Ascending aorta (tissue), 2 donors: ENCODE data around the gene GOSR1. TPM values are rescaled to one million over a fixed set of nuclear protein-coding genes. Genes with fewer than 3 reads are reported as not detected.
"Not testable (repeated sequence)": the region's sequence is repeated elsewhere in the genome, so short reads cannot be mapped to it uniquely, and the experiment has no call there.

Experiments used
- DNase-seq, 2 donors: peaks; one replicate each; pipeline ENCODE4 v3.0.0-alpha.2; 2019; ENCODE audit warnings: low spot score in 2 of 2
- H3K27ac ChIP-seq, 2 donors: fragments of 200-600 bp; sonication (generic); one replicate each; pipeline ENCODE4 v1.5.1; 2016 to 2017; ENCODE audit warnings: mild to moderate bottlenecking in 1 of 2
- H3K27me3 ChIP-seq: fragments of 200-600 bp; sonication (generic); one replicate; pipeline ENCODE4 v1.5.1; 2017
- H3K36me3 ChIP-seq, 2 donors: fragments of 200-600 bp; sonication (generic); one replicate each; pipeline ENCODE4 v1.5.1; 2016
- H3K4me1 ChIP-seq, 2 donors: fragments of 200-600 bp; sonication (generic); one replicate each; pipeline ENCODE4 v1.5.1; 2016 to 2017; ENCODE audit warnings: mild to moderate bottlenecking in 1 of 2
- H3K4me3 ChIP-seq, 2 donors: fragments of 200-600 bp; sonication (generic); one replicate each; pipeline ENCODE4 v1.5.1; 2016 to 2017; ENCODE audit warnings: mild to moderate bottlenecking in 1 of 2
- H3K9me3 ChIP-seq, 2 donors: fragments of 200-600 bp; sonication (generic); one replicate each; pipeline ENCODE4 v1.5.1; 2016
- intact Hi-C: fragments of 100-400 bp; cut with DNase I; formaldehyde crosslinking; loops from one replicate; pipeline ENCODE4 v1.15.1; 2023
- total RNA-seq: library from RNA; depleted of rRNA; stranded (reverse); fragments of >200 nt; gene quantifications from one replicate; pipeline ENCODE4 v1.1.0, GENCODE V29; 2016
- TF ChIP-seq, protein P1 (sequence below), 3 experiments: fragments of 200-600 bp in 2 of 3; fragments of 450-650 bp in 1 of 3; sonication (generic) in 2 of 3; IDR thresholded peaks; one replicate each; pipeline ENCODE4 v1.5.1; 2016 to 2019; ENCODE audit warnings: antibody characterized with exemption in 3 of 3, mild to moderate bottlenecking in 1 of 3, moderate library complexity in 1 of 3

The GOSR1 gene
- total RNA-seq, 1 donor from 2014 or later = 33.0 TPM

DNA sequence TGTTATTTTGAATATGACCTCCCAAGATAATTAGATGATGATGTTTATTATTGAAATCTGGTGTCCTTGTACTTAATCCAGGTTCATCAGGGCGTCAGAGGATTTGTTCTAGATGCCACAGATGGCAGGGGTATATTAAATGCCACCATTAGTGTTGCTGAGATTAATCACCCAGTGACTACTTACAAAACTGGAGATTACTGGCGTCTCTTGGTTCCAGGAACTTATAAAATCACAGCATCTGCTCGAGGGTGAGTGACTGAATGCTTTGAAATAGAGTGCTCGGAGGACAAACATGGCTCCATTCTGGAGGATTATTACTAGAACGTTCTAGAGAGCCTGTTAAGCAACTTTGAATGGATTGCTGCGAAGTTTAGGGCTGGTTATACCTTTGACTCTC, 33.5 kb upstream of the GOSR1 start:
- no peak overlapping the region for H3K4me3 ChIP-seq
- H3K36me3 ChIP-seq = peaks cover 0 to 12% of the 10 kb centered on the region in 2 donors
- TF ChIP-seq, protein P1, sequence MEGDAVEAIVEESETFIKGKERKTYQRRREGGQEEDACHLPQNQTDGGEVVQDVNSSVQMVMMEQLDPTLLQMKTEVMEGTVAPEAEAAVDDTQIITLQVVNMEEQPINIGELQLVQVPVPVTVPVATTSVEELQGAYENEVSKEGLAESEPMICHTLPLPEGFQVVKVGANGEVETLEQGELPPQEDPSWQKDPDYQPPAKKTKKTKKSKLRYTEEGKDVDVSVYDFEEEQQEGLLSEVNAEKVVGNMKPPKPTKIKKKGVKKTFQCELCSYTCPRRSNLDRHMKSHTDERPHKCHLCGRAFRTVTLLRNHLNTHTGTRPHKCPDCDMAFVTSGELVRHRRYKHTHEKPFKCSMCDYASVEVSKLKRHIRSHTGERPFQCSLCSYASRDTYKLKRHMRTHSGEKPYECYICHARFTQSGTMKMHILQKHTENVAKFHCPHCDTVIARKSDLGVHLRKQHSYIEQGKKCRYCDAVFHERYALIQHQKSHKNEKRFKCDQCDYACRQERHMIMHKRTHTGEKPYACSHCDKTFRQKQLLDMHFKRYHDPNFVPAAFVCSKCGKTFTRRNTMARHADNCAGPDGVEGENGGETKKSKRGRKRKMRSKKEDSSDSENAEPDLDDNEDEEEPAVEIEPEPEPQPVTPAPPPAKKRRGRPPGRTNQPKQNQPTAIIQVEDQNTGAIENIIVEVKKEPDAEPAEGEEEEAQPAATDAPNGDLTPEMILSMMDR (IDR thresholded peaks at IDR 0.05) = no peak
- no peaks in the 10 kb centered on the region for H3K9me3 ChIP-seq
- H3K4me1 ChIP-seq = no peaks in the 10 kb centered on the region
- H3K27me3 ChIP-seq = no peaks in the 10 kb centered on the region
- no peak overlapping the region for H3K27ac ChIP-seq
- intact Hi-C loops = no loop called here
- no peak for DNase-seq

DNA sequence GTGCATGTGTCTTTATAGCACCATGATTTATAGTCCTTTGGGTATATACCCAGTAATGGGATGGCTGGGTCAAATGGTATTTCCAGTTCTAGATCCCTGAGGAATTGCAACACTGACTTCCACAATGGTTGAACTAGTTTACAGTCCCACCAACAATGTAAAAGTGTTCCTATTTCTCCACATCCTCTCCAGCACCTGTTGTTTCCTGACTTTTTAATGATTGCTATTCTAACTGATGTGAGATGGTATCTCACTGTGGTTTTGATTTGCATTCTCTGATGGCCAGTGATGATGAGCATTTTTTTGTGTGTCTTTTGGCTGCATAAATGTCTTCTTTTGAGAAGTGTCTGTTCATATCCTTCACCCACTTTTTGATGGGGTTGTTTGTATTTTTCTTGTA, 30.6 kb upstream of the GOSR1 start:
- not testable (repeated sequence) for DNase-seq, H3K9me3 ChIP-seq, H3K27me3 ChIP-seq, H3K4me3 ChIP-seq, H3K27ac ChIP-seq, H3K4me1 ChIP-seq
- intact Hi-C loops = loop anchor here (5.0 kb wide), 1 partner anchor 104 kb away; no protein-coding TSS in a partner anchor
- peaks cover 0 to 12% of the 10 kb centered on the region in 2 donors for H3K36me3 ChIP-seq

DNA sequence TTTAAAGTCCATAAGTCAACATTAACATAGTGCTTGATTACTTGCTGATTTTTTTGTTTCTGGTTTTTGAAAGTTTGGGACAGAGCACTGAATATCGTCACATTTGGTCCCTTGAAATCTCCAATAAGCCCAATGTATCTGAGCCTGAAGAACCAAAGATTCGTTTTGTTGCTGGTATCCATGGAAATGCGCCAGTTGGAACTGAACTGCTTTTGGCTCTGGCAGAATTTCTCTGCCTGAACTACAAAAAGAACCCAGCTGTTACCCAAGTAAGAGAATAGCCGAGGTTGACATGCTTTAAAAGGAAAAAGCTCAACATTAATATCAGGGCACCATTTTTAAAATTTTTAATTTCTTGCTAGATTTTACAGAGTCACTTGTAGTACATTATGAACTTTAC, 27.7 kb upstream of the GOSR1 start:
- peak overlapping the region in 1 of 2 donors; percentile 36 for H3K27ac ChIP-seq
- H3K36me3 ChIP-seq = peaks cover 0 to 22% of the 10 kb centered on the region in 2 donors
- intact Hi-C loops = loop anchor here (5.0 kb wide), 1 partner anchor 107 kb away; no protein-coding TSS in a partner anchor
- H3K27me3 ChIP-seq = no peaks in the 10 kb centered on the region
- peaks cover 4 to 5% of the 10 kb centered on the region in 2 donors for H3K4me1 ChIP-seq
- H3K9me3 ChIP-seq = no peaks in the 10 kb centered on the region
- DNase-seq = no peak
- no peak overlapping the region for H3K4me3 ChIP-seq
- TF ChIP-seq, protein P1 (IDR thresholded peaks at IDR 0.05) = no peak

DNA sequence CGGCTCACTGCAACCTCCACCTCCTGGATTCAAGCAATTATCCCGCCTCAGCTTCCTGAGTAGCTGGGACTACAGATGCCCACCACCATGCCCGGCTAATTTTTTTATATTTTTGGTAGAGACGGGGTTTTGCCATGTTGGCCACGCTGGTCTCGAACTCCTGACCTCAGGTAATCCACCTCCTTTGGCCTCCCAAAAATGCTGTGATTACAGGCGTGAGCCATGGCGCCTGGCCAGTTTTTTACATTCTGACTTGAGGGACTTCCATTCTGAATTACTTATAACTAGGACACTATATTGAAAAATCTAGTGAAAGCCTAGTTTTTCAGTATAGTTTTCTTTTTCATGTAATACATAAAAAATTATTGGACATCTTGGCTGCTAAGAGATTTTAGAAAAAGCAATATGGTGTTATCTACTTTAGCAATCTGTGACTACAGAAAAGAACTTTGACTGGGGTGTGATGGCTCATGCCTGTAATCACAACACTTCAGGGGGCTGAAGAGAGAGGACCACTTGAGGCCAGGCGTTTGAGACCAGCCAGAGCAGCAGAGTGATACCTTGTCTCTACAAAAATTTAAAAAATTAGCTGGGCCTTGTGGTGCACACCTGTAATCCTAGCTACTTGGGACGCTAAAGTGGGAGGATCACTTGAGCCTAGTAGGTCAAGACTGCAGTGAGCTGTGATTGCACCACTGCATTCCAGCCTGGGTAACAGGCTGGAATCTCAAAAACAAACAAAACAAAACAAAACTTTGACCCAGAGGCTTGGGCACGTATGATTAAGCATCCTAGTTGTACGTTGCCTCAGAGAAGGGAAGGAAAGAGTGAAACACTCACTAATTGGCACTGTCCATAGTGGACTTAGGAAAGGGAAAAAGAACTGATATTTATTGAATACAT, 26.8 kb upstream of the GOSR1 start:
- peaks cover 3 to 25% of the 10 kb centered on the region in 2 donors for H3K36me3 ChIP-seq
- no peak for DNase-seq
- TF ChIP-seq, protein P1 (IDR thresholded peaks at IDR 0.05) = no peak
- intact Hi-C loops = no loop called here
- no peaks in the 10 kb centered on the region for H3K27me3 ChIP-seq
- peaks cover 4 to 5% of the 10 kb centered on the region in 2 donors for H3K4me1 ChIP-seq
- H3K4me3 ChIP-seq = no peak overlapping the region
- H3K27ac ChIP-seq = peak overlapping the region; percentile 26 to 36
- H3K9me3 ChIP-seq = no peaks in the 10 kb centered on the region

DNA sequence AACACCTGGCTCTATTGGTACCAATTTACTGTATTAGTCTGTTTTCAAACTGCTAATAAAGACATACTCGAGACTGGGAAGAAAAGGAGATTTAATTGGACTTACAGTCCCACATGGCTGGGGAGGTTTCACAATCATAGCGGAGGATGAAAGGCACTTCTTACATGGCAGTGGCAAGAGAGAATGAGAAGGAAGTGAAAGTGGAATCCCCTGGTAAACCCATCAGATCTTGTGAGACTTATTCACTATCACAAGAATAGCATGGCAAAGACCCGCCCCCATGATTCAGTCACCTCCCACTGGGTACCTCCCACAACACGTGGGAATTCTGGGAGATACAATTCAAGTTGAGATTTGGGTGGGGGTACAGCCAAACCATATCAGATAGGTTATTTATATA, 22.6 kb upstream of the GOSR1 start:
- no peak for DNase-seq
- no peaks in the 10 kb centered on the region for H3K27me3 ChIP-seq
- H3K9me3 ChIP-seq = no peaks in the 10 kb centered on the region
- intact Hi-C loops = no loop called here
- H3K36me3 ChIP-seq = peaks cover 18 to 46% of the 10 kb centered on the region in 2 donors
- H3K4me1 ChIP-seq = peaks cover 4 to 5% of the 10 kb centered on the region in 2 donors
- H3K27ac ChIP-seq = no peak overlapping the region
- no peak overlapping the region for H3K4me3 ChIP-seq
- TF ChIP-seq, protein P1 (IDR thresholded peaks at IDR 0.05) = no peak

DNA sequence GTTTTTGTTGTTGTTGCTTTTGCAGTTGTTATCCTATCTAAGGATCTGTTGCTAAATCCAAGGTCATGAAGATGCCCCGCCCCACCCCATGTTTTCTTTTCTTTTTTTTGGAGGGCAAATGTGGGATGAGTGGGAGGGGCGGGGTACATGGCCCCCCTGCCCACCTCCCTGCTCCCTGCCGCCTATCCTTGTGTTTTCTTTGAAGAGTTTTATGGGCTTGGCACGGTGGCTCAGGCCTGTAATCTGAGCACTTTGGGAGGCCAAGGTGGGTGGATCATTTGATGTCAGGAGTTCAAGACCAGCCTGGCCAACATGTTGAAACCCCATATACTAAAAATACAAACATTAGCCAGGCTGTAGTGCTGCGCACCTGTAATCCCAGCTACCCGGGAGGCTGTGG, 18.8 kb upstream of the GOSR1 start:
- Histone ChIP-seq H3K4me1 (no peaks in the 10 kb centered on the region), H3K4me3 (no peak overlapping the region), H3K9me3 (no peaks in the 10 kb centered on the region), H3K27me3 (no peaks in the 10 kb centered on the region), H3K27ac (no peak overlapping the region), H3K36me3 (peaks cover 26 to 65% of the 10 kb centered on the region in 2 donors)
- TF ChIP-seq, protein P1 (IDR thresholded peaks at IDR 0.05) = no peak
- intact Hi-C loops = no loop called here
- DNase-seq = no peak

DNA sequence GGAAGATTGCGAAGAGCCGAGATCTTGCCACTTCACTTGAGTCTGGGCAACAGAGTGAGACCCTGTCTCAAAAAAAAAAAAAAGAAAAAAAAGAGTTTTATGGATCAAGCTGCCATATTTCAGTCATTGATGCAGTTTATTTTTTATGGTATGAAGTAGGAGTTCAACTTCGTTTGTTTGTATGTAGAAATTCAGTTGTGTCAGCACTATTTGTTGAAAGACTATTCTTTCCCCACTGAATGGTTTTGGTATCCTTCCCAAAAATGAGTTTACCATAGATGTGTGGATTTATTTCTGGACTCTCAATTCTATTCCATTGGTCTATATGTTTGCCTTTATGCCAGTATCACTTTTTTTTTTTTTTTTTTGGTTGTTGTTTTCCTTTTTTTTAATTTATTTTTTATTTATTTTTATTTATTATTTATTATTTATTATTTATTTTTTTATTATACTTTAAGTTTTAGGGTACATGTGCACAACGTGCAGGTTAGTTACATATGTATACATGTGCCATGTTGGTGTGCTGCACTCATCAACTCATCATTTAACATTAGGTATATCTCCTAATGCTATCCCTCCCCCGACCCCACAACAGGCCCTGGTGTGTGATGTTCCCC, 18.3 kb upstream of the GOSR1 start:
- H3K36me3 ChIP-seq = peaks cover 26 to 60% of the 10 kb centered on the region in 2 donors
- H3K4me1 ChIP-seq, H3K9me3 ChIP-seq, intact Hi-C loops, H3K27me3 ChIP-seq, H3K27ac ChIP-seq, H3K4me3 ChIP-seq, DNase-seq: not testable (repeated sequence)
